Measurements from ENCODE around the gene PIK3R6. TPM values are rescaled to one million over a fixed set of nuclear protein-coding genes. Genes with fewer than 3 reads are reported as not detected.
"Not testable (repeated sequence)": the region's sequence is repeated elsewhere in the genome, so short reads cannot be mapped to it uniquely, and the experiment has no call there.

The PIK3R6 gene
- total and polyA plus RNA-seq, 4 experiments from 2014 or later, result 0.13 to 0.47 (median 0.21) TPM

DNA sequence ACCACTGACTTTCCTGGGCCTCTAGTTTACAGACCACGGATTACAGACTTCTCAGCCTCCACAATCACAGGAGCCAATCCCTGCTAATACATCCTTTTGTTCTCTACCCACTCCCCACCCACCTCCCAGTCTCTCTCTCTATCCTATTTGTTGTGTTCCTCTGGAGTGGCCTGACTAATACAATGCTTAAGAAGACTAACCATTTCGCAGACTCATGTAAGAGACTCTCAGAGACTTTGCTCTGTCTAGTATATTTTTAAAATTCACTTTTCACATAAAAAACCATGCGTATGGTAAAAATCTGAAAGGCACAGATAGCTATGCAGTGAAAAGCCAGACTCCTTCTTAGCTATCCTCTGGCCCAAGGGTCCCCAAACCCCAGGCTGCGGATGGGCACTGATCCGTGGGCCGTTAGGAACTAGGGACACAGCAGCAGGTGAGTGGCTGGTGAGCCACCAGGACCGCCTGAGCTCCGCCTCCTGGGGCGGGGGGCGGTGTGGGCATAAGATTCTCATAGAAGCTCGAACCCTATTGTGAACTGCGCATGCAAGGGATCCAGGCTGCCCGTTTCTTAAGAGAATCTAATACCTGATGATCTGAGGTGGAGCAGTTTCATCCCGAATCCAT lies 7.6 kb downstream of the PIK3R6 start:
- no peaks in the 10 kb centered on the region for H3K36me3 ChIP-seq (ENCODE audit: insufficient read depth, low read length)
- CTCF ChIA-PET (ENCODE audit: partially characterized antibody), result no interaction called here
- no peaks in the 10 kb centered on the region for H3K27me3 ChIP-seq (ENCODE audit: insufficient read depth, low read length)
- no peaks in the 10 kb centered on the region for H3K27me3 Mint-ChIP-seq
- peaks cover 0 to 7% of the 10 kb centered on the region in 2 donors for H3K36me3 Mint-ChIP-seq
- no peak overlapping the region for H3K4me3 Mint-ChIP-seq
- POLR2A ChIA-PET (ENCODE audit: partially characterized antibody), result no interaction called here
- peaks cover 20 to 42% (median 36%) of the 10 kb centered on the region in 4 donors for H3K4me1 Mint-ChIP-seq
- H3K9me3 Mint-ChIP-seq, result peaks cover 0 to 1% (median 0%) of the 10 kb centered on the region in 8 donors
- no peaks in the 10 kb centered on the region for H3K9me3 ChIP-seq (ENCODE audit: control insufficient read depth in 1 of 2, low read length in 2 of 2)
- peaks cover 8% of the 10 kb centered on the region for H3K4me1 ChIP-seq (ENCODE audit: insufficient read depth, low read length)
- no peak overlapping the region for H3K27ac ChIP-seq (ENCODE audit: low read depth, low read length)
- intact Hi-C loops (cut with micrococcal nuclease), result no loop called here
- no peak overlapping the region for H3K27ac Mint-ChIP-seq
- no peak for DNase-seq
- H3K4me3 ChIP-seq (ENCODE audit: low read length in 2 of 2), result no peak overlapping the region

DNA sequence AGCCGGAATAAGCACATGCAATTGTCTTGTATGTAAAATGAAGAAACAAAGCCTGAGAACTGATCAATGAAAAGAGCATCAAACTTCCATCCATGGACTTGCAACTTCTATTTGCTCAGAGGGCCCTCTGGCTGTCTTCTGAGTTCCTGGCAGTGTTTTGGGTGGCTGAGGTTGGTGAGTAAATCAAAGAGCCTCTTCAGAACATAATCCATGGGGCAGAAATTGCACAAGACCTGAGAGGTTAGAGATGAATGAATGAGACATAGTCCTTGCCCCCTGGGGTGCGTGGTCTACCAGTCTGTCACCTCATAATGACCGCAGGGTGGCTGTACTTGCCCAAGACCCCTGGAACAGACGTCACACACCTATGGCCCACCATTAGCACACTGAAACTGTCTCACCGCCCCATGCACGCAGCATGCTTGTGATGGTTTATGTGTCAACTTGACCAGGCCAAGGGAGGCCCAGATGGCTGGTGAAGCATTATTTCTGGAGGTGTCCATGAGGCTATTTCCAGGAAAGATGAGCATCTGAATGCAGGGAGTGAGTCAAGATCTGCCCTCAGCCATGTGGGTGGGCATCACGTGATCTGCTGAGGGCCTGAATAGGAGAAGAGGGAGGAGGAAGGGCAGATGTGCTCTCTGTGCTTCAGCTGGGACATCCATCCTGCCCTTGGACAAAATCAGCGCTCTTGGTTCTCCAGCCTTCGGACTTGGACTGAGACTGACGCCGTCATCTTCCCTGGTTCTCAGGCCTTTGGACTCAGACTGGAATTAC lies 8.3 kb downstream of the PIK3R6 start:
- no peaks in the 10 kb centered on the region for H3K9me3 ChIP-seq (ENCODE audit: control insufficient read depth in 1 of 2, low read length in 2 of 2)
- Mint-ChIP-seq H3K4me1 (peaks cover 20 to 42% (median 35%) of the 10 kb centered on the region in 4 donors), H3K36me3 (peaks cover 0 to 6% of the 10 kb centered on the region in 2 donors), H3K27ac (peak overlapping the region in 1 of 7 donors; percentile 14), H3K9me3 (peaks cover 0 to 1% (median 0%) of the 10 kb centered on the region in 8 donors), H3K27me3 (no peaks in the 10 kb centered on the region), H3K4me3 (no peak overlapping the region)
- intact Hi-C loops (cut with micrococcal nuclease), result no loop called here
- H3K36me3 ChIP-seq (ENCODE audit: insufficient read depth, low read length), result no peaks in the 10 kb centered on the region
- H3K27ac ChIP-seq (ENCODE audit: low read depth, low read length), result no peak overlapping the region
- H3K4me3 ChIP-seq (ENCODE audit: low read length in 2 of 2), result no peak overlapping the region
- peaks cover 8% of the 10 kb centered on the region for H3K4me1 ChIP-seq (ENCODE audit: insufficient read depth, low read length)
- CTCF ChIA-PET (ENCODE audit: partially characterized antibody), result interaction anchor here (1.6 kb wide), 1 partner anchor 36 kb away, joined by 7 read pairs; no protein-coding TSS in a partner anchor
- POLR2A ChIA-PET (ENCODE audit: partially characterized antibody), result no interaction called here
- H3K27me3 ChIP-seq (ENCODE audit: insufficient read depth, low read length), result no peaks in the 10 kb centered on the region
- DNase-seq, result no peak

DNA sequence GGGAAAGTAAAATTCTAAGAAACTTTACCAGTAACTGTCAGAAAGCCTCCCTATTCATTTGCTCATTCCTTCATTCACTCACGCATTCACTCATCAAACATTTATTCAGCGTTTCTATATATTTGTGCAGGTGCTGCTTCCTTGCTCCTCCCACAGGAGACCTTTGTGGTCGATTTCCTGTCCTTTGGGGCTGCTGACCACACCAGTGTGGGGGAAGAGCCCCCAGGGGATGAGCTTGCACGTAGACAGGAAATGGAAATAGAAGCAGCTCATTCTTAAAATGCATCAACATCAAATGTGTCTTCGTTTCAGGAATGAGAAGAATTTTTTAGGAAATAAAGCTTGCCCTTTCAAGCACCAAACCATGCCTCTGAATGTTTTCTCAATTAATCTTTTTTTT lies 9.6 kb downstream of the PIK3R6 start:
- no peaks in the 10 kb centered on the region for H3K36me3 Mint-ChIP-seq
- ChIA-PET POLR2A (ENCODE audit: partially characterized antibody) (interaction anchor here (0.9 to 1.0 kb wide), 2 partner anchors 42 to 92 kb away, joined by 3 read pairs; no protein-coding TSS in a partner anchor), CTCF (ENCODE audit: partially characterized antibody) (interaction anchor here (1.6 kb wide), 1 partner anchor 38 kb away, joined by 7 read pairs; no protein-coding TSS in a partner anchor)
- H3K27ac Mint-ChIP-seq, result peak overlapping the region in 3 of 7 donors; percentile 70 to 84 (median 80)
- Histone ChIP-seq H3K27me3 (ENCODE audit: insufficient read depth, low read length) (no peaks in the 10 kb centered on the region), H3K9me3 (ENCODE audit: control insufficient read depth in 1 of 2, low read length in 2 of 2) (no peaks in the 10 kb centered on the region), H3K4me3 (ENCODE audit: low read length in 2 of 2) (no peak overlapping the region), H3K36me3 (ENCODE audit: insufficient read depth, low read length) (no peaks in the 10 kb centered on the region), H3K27ac (ENCODE audit: low read depth, low read length) (no peak overlapping the region), H3K4me1 (ENCODE audit: insufficient read depth, low read length) (peaks cover 8% of the 10 kb centered on the region)
- peaks cover 20 to 42% (median 35%) of the 10 kb centered on the region in 4 donors for H3K4me1 Mint-ChIP-seq
- H3K27me3 Mint-ChIP-seq, result no peaks in the 10 kb centered on the region
- H3K4me3 Mint-ChIP-seq, result peak overlapping the region in 7 of 8 donors; percentile 42 to 87 (median 75)
- H3K9me3 Mint-ChIP-seq, result no peaks in the 10 kb centered on the region
- intact Hi-C loops (cut with micrococcal nuclease), result no loop called here
- no peak for DNase-seq

DNA sequence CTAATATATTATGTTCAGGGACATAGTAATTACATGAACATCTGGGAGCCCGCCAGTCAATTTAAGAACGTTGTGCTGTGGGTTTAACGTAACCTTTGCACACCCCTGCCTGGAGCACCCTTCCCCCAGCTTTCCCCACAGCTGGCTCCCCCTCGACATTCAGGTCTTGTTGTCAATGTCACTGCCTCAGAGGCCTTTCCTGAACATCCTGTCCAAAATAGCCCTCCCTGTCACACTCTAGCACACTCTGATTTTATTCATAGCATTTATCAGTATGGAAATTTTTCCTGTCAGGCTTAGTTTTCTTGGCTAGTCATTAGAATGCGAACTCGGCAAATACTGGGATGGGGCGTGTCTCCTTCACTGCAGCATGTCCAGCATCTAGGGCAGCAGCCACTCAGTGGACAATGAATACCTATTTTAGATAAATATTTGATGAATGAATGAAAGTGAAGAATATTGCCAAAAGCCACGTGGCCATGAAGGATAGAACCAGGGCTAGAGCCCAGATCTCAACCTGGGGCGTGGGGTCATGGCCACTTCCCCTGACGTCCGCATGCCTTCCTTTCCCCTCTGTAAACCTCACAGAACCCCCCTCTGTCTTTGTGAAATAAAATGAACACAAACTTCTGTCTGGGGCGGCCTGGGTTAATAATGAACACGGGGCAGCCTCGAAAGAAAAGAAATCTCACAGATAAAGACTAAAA lies 10.5 kb downstream of the PIK3R6 start:
- H3K36me3 ChIP-seq (ENCODE audit: insufficient read depth, low read length), result no peaks in the 10 kb centered on the region
- no peak overlapping the region for H3K4me3 ChIP-seq (ENCODE audit: low read length in 2 of 2)
- DNase-seq, result no peak
- H3K27ac ChIP-seq (ENCODE audit: low read depth, low read length), result no peak overlapping the region
- no peaks in the 10 kb centered on the region for H3K9me3 Mint-ChIP-seq
- CTCF ChIA-PET (ENCODE audit: partially characterized antibody), result no interaction called here
- H3K27me3 Mint-ChIP-seq, result no peaks in the 10 kb centered on the region
- intact Hi-C loops (cut with micrococcal nuclease), result no loop called here
- peaks cover 8% of the 10 kb centered on the region for H3K4me1 ChIP-seq (ENCODE audit: insufficient read depth, low read length)
- H3K27me3 ChIP-seq (ENCODE audit: insufficient read depth, low read length), result no peaks in the 10 kb centered on the region
- peaks cover 0 to under 1% of the 10 kb centered on the region in 2 donors for H3K36me3 Mint-ChIP-seq
- H3K27ac Mint-ChIP-seq, result peak overlapping the region in 1 of 7 donors; percentile 20
- no peaks in the 10 kb centered on the region for H3K9me3 ChIP-seq (ENCODE audit: control insufficient read depth in 1 of 2, low read length in 2 of 2)
- peak overlapping the region in 3 of 8 donors; percentile 4 to 67 (median 31) for H3K4me3 Mint-ChIP-seq
- peaks cover 13 to 34% (median 28%) of the 10 kb centered on the region in 4 donors for H3K4me1 Mint-ChIP-seq
- POLR2A ChIA-PET (ENCODE audit: partially characterized antibody), result no interaction called here

DNA sequence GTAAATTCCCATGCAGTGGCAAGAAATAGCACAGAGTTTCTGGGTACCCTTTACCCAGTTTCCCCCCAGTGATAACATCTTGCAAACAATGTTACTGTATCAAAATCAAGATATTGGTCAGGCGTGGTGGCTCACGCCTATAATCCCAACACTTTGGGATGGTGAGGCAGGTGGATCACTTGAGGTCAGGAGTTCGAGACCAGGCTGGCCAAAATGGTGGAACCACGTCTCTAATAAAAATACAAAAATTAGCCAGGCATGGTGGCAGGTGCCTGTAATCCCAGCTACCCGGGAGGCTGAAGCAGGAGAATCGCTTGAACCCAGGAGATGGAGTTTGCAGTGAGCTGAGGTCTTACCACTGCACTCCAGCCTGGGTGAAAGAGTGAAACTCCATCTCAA lies 11.3 kb downstream of the PIK3R6 start:
- DNase-seq; H3K36me3 Mint-ChIP-seq; H3K4me3 ChIP-seq (ENCODE audit: low read length in 2 of 2); intact Hi-C loops (cut with micrococcal nuclease); H3K27me3 ChIP-seq (ENCODE audit: insufficient read depth, low read length); H3K9me3 ChIP-seq (ENCODE audit: control insufficient read depth in 1 of 2, low read length in 2 of 2); H3K27ac Mint-ChIP-seq; H3K4me1 ChIP-seq (ENCODE audit: insufficient read depth, low read length); H3K27me3 Mint-ChIP-seq; CTCF ChIA-PET (ENCODE audit: partially characterized antibody); POLR2A ChIA-PET (ENCODE audit: partially characterized antibody); H3K36me3 ChIP-seq (ENCODE audit: insufficient read depth, low read length); H3K27ac ChIP-seq (ENCODE audit: low read depth, low read length); H3K9me3 Mint-ChIP-seq: not testable (repeated sequence)
- peak overlapping the region in 2 of 8 donors; percentile 32 for H3K4me3 Mint-ChIP-seq
- H3K4me1 Mint-ChIP-seq, result peaks cover 9 to 25% (median 20%) of the 10 kb centered on the region in 4 donors

DNA sequence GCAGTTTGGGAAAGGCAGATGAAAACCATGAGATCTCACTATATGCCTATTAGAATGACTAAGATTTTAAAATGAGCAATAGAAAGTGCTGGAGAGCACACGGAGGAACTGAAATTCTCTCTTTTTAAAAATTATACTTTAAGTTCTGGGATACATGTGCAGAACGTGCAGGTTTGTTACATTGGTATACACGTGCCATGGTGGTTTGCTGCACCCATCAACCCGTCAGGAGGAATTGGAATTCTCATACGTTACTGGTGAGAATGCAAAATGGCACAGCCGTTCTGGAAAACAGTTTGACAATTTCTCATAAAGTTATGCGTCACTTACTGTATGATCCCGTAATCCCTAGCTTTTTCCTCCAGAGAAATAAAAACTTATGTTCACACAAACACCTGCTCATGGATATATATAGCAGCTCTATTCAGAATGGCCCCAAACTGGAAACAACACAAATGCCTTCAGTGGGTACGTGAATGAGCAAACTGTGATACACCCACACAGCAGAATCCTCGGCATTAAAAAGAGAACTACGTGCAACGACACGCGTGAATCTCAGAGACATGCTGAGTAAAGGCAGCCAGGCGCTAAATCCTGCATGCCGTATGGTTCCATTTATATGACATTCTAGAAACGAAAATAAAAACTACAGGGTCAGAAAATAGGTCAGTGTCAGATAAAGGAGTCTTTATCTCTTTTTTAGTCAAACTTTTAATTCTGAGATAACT lies 11.8 kb downstream of the PIK3R6 start:
- no peak overlapping the region for H3K4me3 ChIP-seq (ENCODE audit: low read length in 2 of 2)

More for the DNA sequence above, 11.8 kb downstream of the PIK3R6 start:
- H3K36me3 Mint-ChIP-seq, result peaks cover 0 to 3% of the 10 kb centered on the region in 2 donors
- peaks cover 9 to 25% (median 19%) of the 10 kb centered on the region in 4 donors for H3K4me1 Mint-ChIP-seq
- H3K4me3 Mint-ChIP-seq, result peak overlapping the region in 3 of 8 donors; percentile 32 to 38 (median 32)
- H3K27me3 ChIP-seq (ENCODE audit: insufficient read depth, low read length), result no peaks in the 10 kb centered on the region
- no peaks in the 10 kb centered on the region for H3K9me3 ChIP-seq (ENCODE audit: control insufficient read depth in 1 of 2, low read length in 2 of 2)
- no peak for DNase-seq
- no peak overlapping the region for H3K27ac Mint-ChIP-seq
- intact Hi-C loops (cut with micrococcal nuclease), result no loop called here
- H3K9me3 Mint-ChIP-seq, result no peaks in the 10 kb centered on the region
- ChIA-PET POLR2A (ENCODE audit: partially characterized antibody) (no interaction called here), CTCF (ENCODE audit: partially characterized antibody) (interaction anchor here (0.6 kb wide), 1 partner anchor 110 kb away, joined by 3 read pairs; the partner anchor contains the start of gene PIK3R5)
- no peak overlapping the region for H3K27ac ChIP-seq (ENCODE audit: low read depth, low read length)
- peaks cover 8% of the 10 kb centered on the region for H3K4me1 ChIP-seq (ENCODE audit: insufficient read depth, low read length)
- H3K36me3 ChIP-seq (ENCODE audit: insufficient read depth, low read length), result no peaks in the 10 kb centered on the region
- H3K27me3 Mint-ChIP-seq, result peaks cover 0 to 2% of the 10 kb centered on the region in 2 donors
